HCT116 (cell line): ENCODE results near the gene LANCL3. TPM values are rescaled to one million over a fixed set of nuclear protein-coding genes. Genes with fewer than 3 reads are reported as not detected.

Source experiments
- ATAC-seq: fragments of 200-7000 bp; cut with Tn5 transposase; 2 replicates; pipeline ENCODE4 v1.9.1; 2020; ENCODE audit warnings: mild to moderate bottlenecking, moderate library complexity
- BruUV-seq: library from RNA; stranded (reverse); fragments of 400-500 nt; replicated peaks from 2 replicates; lab custom pipeline; 2021; lab: Mats Ljungman, UMichigan
- CTCF ChIA-PET: fragments of 300-600 bp; sonication (Branson Sonifier 250); formaldehyde crosslinking; loops from one replicate; lab custom pipeline; 2021; ENCODE audit warnings: antibody characterized with exemption; lab: Charles Lee
- POLR2A ChIA-PET: fragments of 300-600, 350-600 bp; sonication (Branson Sonifier 250); formaldehyde crosslinking; loops from one replicate; lab custom pipeline; 2021; ENCODE audit warnings: antibody characterized with exemption; lab: Charles Lee
- RAD21 ChIA-PET, 2 experiments: fragments of 300-600 bp; sonication (Branson Sonifier 250); formaldehyde crosslinking; loops; one replicate each; lab custom pipeline; 2023; ENCODE audit warnings: low total read pairs in 2 of 2; ENCODE audit not compliant: uncharacterized antibody in 2 of 2, unreplicated experiment in 2 of 2, low non-redundant PET in 1 of 2; lab: Charles Lee
- DNase-seq: peaks from one replicate; pipeline ENCODE4 v3.0.0-alpha.2; 2010; ENCODE audit warnings: low read depth, low spot score
- H2AFZ ChIP-seq: fragments of 200-600 bp; shearing (Covaris generic), sonication (generic); 2 replicates; pipeline ENCODE4 v1.6.1; 2017; ENCODE audit warnings: low read depth, mixed run types, mixed read lengths, antibody characterized with exemption, low read length; ENCODE audit not compliant: poor library complexity, severe bottlenecking
- H3K27ac ChIP-seq: 2 replicates; pipeline ENCODE4 v1.5.1; 2012; ENCODE audit warnings: low read depth, low read length
- H3K27me3 ChIP-seq: fragments of 200-600 bp; sonication (generic); 2 replicates; pipeline ENCODE4 v1.6.1; 2016; ENCODE audit warnings: mixed run types, low read length, mixed read lengths; ENCODE audit not compliant: insufficient read depth
- H3K36me3 ChIP-seq, 2 experiments: fragments of 200-500 bp in 1 of 2; fragments of 200-600 bp in 1 of 2; sonication (Bioruptor generic) in 1 of 2; sonication (generic) in 1 of 2; 2 replicates each; pipeline versions ENCODE4 v1.5.1 to v1.6.1; 2014 to 2016; ENCODE audit warnings: low read length in 2 of 2, inconsistent platforms in 1 of 2, mixed read lengths in 1 of 2, mixed run types in 1 of 2; ENCODE audit not compliant: insufficient read depth in 2 of 2, control insufficient read depth in 1 of 2
- H3K4me1 ChIP-seq, 2 experiments: fragments of 200-600 bp in 1 of 2; sonication (generic) in 1 of 2; 2 replicates each; pipeline versions ENCODE4 v1.5.1 to v1.6.1; 2012 to 2017; ENCODE audit warnings: low read length in 2 of 2, inconsistent platforms in 1 of 2, mild to moderate bottlenecking in 1 of 2, mixed read lengths in 1 of 2, mixed run types in 1 of 2, moderate library complexity in 1 of 2; ENCODE audit not compliant: insufficient read depth in 2 of 2, control insufficient read depth in 1 of 2
- H3K4me2 ChIP-seq: fragments of 200-600 bp; sonication (generic); 2 replicates; pipeline ENCODE4 v1.6.1; 2017; ENCODE audit warnings: mixed run types, low read length, mixed read lengths
- H3K4me3 ChIP-seq, 2 experiments: fragments of 200-600 bp in 1 of 2; sonication (generic) in 1 of 2; replicated peaks in 1 of 2; 2 replicates each; pipeline ENCODE4 v1.5.1; 2011 to 2016; ENCODE audit warnings: low read length in 2 of 2, control low read depth in 1 of 2, low read depth in 1 of 2, mild to moderate bottlenecking in 1 of 2, mixed read lengths in 1 of 2, mixed run types in 1 of 2
- H3K79me2 ChIP-seq: fragments of 200-600 bp; sonication (generic); 2 replicates; pipeline ENCODE4 v1.6.1; 2017; ENCODE audit warnings: mild to moderate bottlenecking, mixed run types, low read length, moderate library complexity, mixed read lengths; ENCODE audit not compliant: insufficient read depth
- H3K9ac ChIP-seq: fragments of 200-600 bp; sonication (generic); 2 replicates; pipeline ENCODE4 v1.6.1; 2016; ENCODE audit warnings: low read length, mixed read lengths
- H3K9me2 ChIP-seq: fragments of 200-600 bp; sonication (generic), shearing (Covaris generic); 2 replicates; pipeline ENCODE4 v1.6.1; 2017; ENCODE audit warnings: mixed run types, mild to moderate bottlenecking, moderate library complexity; ENCODE audit not compliant: insufficient read depth
- H3K9me3 ChIP-seq, 2 experiments: fragments of 200-500 bp in 1 of 2; fragments of 200-600 bp in 1 of 2; sonication (Bioruptor generic) in 1 of 2; sonication (generic) in 1 of 2; 2 replicates each; pipeline ENCODE4 v1.6.1; 2014 to 2017; ENCODE audit warnings: low read length in 2 of 2, mixed read lengths in 2 of 2, inconsistent platforms in 1 of 2, low read depth in 1 of 2, mild to moderate bottlenecking in 1 of 2, mixed run types in 1 of 2, moderate library complexity in 1 of 2; ENCODE audit not compliant: control insufficient read depth in 1 of 2, insufficient read depth in 1 of 2
- H4K20me1 ChIP-seq: fragments of 200-600 bp; sonication (generic), shearing (Covaris generic); 2 replicates; pipeline ENCODE4 v1.6.1; 2017; ENCODE audit warnings: mixed run types, mild to moderate bottlenecking, moderate library complexity; ENCODE audit not compliant: insufficient read depth
- CBX3 ChIP-seq: IDR thresholded peaks from 2 replicates; pipeline ENCODE4 v1.6.1; 2012; ENCODE audit warnings: low read depth
- ELF1 ChIP-seq: IDR thresholded peaks from 2 replicates; pipeline ENCODE4 v1.6.1; 2012; ENCODE audit warnings: low read depth, borderline replicate concordance
- EZH2 ChIP-seq: fragments of 200-600 bp; sonication (generic); IDR thresholded peaks from 2 replicates; pipeline ENCODE4 v1.6.1; 2017; ENCODE audit warnings: antibody characterized with exemption, mixed run types
- EZH2phosphoT487 ChIP-seq: fragments of 200-600 bp; IDR thresholded peaks from 2 replicates; pipeline ENCODE4 v1.6.1; 2018; ENCODE audit warnings: antibody characterized with exemption, borderline replicate concordance
- FOSL1 ChIP-seq: IDR thresholded peaks from 2 replicates; pipeline ENCODE4 v1.6.1; 2012; ENCODE audit warnings: low read depth
- JUND ChIP-seq: IDR thresholded peaks from 2 replicates; pipeline ENCODE4 v1.6.1; 2012
- POLR2A ChIP-seq: IDR thresholded peaks from 2 replicates; pipeline ENCODE4 v1.7.0; 2011; ENCODE audit warnings: borderline replicate concordance; ENCODE audit not compliant: insufficient read depth, insufficient read length; ENCODE audit errors: extremely low read depth
- RAD21 ChIP-seq: IDR thresholded peaks from 2 replicates; pipeline ENCODE4 v1.6.1; 2012; ENCODE audit warnings: low read depth, mild to moderate bottlenecking
- SP1 ChIP-seq: IDR thresholded peaks from 2 replicates; pipeline ENCODE4 v1.6.1; 2012; ENCODE audit warnings: low read depth
- SRF ChIP-seq: IDR thresholded peaks from 2 replicates; pipeline ENCODE4 v1.6.1; 2012; ENCODE audit warnings: low read depth
- TCF7L2 ChIP-seq: IDR thresholded peaks from 2 replicates; pipeline ENCODE4 v1.7.0; 2011; ENCODE audit warnings: borderline replicate concordance, inconsistent platforms; ENCODE audit not compliant: insufficient read depth, insufficient read length; ENCODE audit errors: extremely low read depth
- YY1 ChIP-seq: IDR thresholded peaks from 2 replicates; pipeline ENCODE4 v1.6.1; 2011; ENCODE audit warnings: low read length, low read depth, moderate library complexity, mild to moderate bottlenecking; ENCODE audit not compliant: insufficient replicate concordance; ENCODE audit errors: extremely low read depth
- ZFX ChIP-seq: fragments of 450-650 bp; IDR thresholded peaks from 2 replicates; pipeline ENCODE4 v1.6.1; 2017
- intact Hi-C: fragments of 100-400 bp; cut with micrococcal nuclease; formaldehyde crosslinking; loops from 2 replicates; pipeline ENCODE4 v1.10.0; 2022
- total RNA-seq: library from RNA; stranded (reverse); gene quantifications from one replicate; pipeline ENCODE4 v1.2.1, GENCODE V29; 2021; ENCODE audit not compliant: unreplicated experiment
- TF ChIP-seq, protein P1 (sequence below): IDR thresholded peaks from 2 replicates; pipeline ENCODE4 v1.6.1; 2012; ENCODE audit warnings: low read depth
- TF ChIP-seq, protein P2 (sequence below), 3 experiments: fragments of 200-600 bp in 1 of 3; sonication (generic) in 1 of 3; IDR thresholded peaks in 2 of 3; conservative IDR thresholded peaks in 1 of 3; 2 replicates each; pipeline ENCODE4 v1.5.1; 2012 to 2017; ENCODE audit warnings: low read depth in 2 of 3, low read length in 2 of 3, antibody characterized with exemption in 1 of 3, borderline replicate concordance in 1 of 3, control low read depth in 1 of 3, mild to moderate bottlenecking in 1 of 3, mixed read lengths in 1 of 3, mixed run types in 1 of 3, moderate library complexity in 1 of 3; ENCODE audit not compliant: insufficient read depth in 1 of 3
- TF ChIP-seq, protein P3 (sequence below): IDR thresholded peaks from 2 replicates; pipeline ENCODE4 v1.6.1; 2011; ENCODE audit warnings: mild to moderate bottlenecking, low read length, moderate library complexity; ENCODE audit not compliant: insufficient replicate concordance; ENCODE audit errors: extremely low read depth

The LANCL3 gene
- total RNA-seq, 1 experiment from 2014 or later = 2.4 TPM

DNA sequence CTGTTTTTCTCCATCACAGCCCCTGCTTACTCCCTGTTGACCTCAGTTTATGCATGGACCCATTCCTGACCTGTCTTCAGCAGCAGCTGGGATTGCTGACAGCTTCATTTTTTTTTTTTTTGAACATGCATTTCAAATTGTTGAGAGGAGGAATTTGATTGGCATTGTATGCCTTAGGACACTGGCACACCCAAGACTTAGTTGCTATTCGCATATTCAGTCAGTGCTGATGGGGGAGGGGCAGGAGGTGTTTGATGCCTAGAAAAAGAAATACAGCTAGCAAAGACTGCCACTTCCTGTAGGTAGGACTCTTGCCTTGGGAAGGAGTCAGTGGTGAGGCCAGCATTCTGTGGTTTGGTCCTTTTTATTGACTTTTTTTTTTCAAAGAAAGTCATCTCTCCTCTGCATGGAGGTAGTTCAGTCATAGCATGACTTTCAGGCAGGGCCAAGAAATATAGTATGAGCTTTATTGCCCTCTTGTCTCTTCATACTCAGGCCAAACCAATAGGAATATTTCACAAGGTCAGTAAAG is 80.5 kb downstream of the LANCL3 start:
- RAD21 ChIA-PET = interaction anchor here in 1 of 2 experiments (0.6 kb wide), 1 partner anchor 227 kb away, joined by 3 read pairs; no protein-coding TSS in a partner anchor
- no TSS peak for BruUV-seq
- H3K4me1 ChIP-seq = no peaks in the 10 kb centered on the region
- H3K4me3 ChIP-seq = no peak overlapping the region
- no peaks in the 10 kb centered on the region for H3K36me3 ChIP-seq
- no peaks in the 10 kb centered on the region for H4K20me1 ChIP-seq
- POLR2A ChIA-PET = no interaction called here
- H3K9ac ChIP-seq = no peak overlapping the region
- H3K9me2 ChIP-seq = no peaks in the 10 kb centered on the region
- no peaks in the 10 kb centered on the region for H3K27me3 ChIP-seq
- CTCF ChIA-PET = no interaction called here
- no peak overlapping the region for H3K4me2 ChIP-seq
- TF ChIP-seq, protein P1, sequence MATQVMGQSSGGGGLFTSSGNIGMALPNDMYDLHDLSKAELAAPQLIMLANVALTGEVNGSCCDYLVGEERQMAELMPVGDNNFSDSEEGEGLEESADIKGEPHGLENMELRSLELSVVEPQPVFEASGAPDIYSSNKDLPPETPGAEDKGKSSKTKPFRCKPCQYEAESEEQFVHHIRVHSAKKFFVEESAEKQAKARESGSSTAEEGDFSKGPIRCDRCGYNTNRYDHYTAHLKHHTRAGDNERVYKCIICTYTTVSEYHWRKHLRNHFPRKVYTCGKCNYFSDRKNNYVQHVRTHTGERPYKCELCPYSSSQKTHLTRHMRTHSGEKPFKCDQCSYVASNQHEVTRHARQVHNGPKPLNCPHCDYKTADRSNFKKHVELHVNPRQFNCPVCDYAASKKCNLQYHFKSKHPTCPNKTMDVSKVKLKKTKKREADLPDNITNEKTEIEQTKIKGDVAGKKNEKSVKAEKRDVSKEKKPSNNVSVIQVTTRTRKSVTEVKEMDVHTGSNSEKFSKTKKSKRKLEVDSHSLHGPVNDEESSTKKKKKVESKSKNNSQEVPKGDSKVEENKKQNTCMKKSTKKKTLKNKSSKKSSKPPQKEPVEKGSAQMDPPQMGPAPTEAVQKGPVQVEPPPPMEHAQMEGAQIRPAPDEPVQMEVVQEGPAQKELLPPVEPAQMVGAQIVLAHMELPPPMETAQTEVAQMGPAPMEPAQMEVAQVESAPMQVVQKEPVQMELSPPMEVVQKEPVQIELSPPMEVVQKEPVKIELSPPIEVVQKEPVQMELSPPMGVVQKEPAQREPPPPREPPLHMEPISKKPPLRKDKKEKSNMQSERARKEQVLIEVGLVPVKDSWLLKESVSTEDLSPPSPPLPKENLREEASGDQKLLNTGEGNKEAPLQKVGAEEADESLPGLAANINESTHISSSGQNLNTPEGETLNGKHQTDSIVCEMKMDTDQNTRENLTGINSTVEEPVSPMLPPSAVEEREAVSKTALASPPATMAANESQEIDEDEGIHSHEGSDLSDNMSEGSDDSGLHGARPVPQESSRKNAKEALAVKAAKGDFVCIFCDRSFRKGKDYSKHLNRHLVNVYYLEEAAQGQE = no peak
- TF ChIP-seq ELF1 (no peak), SP1 (no peak), JUND (no peak), RAD21 (no peak), YY1 (no peak), SRF (no peak), EZH2phosphoT487 (no peak), CBX3 (no peak), EZH2 (no peak), FOSL1 (no peak), ZFX (no peak), TCF7L2 (no peak), POLR2A (no peak)
- TF ChIP-seq, protein P2, sequence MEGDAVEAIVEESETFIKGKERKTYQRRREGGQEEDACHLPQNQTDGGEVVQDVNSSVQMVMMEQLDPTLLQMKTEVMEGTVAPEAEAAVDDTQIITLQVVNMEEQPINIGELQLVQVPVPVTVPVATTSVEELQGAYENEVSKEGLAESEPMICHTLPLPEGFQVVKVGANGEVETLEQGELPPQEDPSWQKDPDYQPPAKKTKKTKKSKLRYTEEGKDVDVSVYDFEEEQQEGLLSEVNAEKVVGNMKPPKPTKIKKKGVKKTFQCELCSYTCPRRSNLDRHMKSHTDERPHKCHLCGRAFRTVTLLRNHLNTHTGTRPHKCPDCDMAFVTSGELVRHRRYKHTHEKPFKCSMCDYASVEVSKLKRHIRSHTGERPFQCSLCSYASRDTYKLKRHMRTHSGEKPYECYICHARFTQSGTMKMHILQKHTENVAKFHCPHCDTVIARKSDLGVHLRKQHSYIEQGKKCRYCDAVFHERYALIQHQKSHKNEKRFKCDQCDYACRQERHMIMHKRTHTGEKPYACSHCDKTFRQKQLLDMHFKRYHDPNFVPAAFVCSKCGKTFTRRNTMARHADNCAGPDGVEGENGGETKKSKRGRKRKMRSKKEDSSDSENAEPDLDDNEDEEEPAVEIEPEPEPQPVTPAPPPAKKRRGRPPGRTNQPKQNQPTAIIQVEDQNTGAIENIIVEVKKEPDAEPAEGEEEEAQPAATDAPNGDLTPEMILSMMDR (IDR thresholded peaks at IDR 0.05 in 2 of 3, conservative IDR thresholded peaks at IDR 0.05 in 1 of 3; ENCODE audit: borderline replicate concordance in 1 of 3, insufficient read depth in 1 of 3, low read depth in 2 of 3, low read length in 2 of 3) = no peak
- TF ChIP-seq, protein P3, sequence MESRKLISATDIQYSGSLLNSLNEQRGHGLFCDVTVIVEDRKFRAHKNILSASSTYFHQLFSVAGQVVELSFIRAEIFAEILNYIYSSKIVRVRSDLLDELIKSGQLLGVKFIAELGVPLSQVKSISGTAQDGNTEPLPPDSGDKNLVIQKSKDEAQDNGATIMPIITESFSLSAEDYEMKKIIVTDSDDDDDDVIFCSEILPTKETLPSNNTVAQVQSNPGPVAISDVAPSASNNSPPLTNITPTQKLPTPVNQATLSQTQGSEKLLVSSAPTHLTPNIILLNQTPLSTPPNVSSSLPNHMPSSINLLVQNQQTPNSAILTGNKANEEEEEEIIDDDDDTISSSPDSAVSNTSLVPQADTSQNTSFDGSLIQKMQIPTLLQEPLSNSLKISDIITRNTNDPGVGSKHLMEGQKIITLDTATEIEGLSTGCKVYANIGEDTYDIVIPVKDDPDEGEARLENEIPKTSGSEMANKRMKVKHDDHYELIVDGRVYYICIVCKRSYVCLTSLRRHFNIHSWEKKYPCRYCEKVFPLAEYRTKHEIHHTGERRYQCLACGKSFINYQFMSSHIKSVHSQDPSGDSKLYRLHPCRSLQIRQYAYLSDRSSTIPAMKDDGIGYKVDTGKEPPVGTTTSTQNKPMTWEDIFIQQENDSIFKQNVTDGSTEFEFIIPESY = no peak
- no peaks in the 10 kb centered on the region for H3K79me2 ChIP-seq
- ATAC-seq = no peak
- intact Hi-C loops = no loop called here
- H3K9me3 ChIP-seq = no peaks in the 10 kb centered on the region
- H2AFZ ChIP-seq = no peak overlapping the region
- no peak for DNase-seq
- no peak overlapping the region for H3K27ac ChIP-seq
